Measurements from ENCODE around the gene RET. TPM values are rescaled to one million over a fixed set of nuclear protein-coding genes. Genes with fewer than 3 reads are reported as not detected.

RET gene
- total RNA-seq, 1 experiment from 2014 or later = 81.1 TPM

DNA sequence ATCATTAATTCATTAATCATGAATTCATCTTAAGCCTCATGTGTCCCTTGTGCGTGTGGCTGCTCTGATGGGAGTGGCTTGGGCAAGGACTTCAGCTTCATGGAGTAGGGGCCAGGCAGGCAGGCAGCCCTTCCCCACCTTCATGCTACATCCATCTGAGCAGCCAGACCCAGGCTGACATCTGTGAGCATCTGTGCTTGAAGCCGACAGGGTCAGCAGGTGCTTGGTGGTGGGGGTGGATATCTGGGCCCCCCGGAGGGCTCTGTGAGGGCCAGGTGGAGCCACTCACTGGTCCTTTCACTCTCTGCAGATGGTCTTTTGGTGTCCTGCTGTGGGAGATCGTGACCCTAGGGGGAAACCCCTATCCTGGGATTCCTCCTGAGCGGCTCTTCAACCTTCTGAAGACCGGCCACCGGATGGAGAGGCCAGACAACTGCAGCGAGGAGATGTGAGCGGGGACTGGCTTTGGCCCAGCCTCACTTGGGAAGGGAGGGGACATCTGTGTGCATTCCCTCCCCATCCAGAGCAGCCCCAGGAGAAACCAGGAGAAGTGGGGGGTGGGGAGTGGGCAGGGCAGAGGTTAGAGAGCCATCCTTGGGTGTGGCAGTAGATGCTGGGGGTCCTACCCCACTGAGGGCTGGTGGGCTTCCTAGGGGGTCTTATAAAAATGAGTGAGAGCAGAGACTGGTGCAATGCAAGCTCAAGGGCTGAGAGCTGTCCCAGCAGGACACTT lies 46.7 kb downstream of the RET start:
- DNase-seq (ENCODE audit: low read depth, low spot score) = no peak
- ATAC-seq = no peak

GRCh38 chr10:43124094-43124521 lies 47.2 kb downstream of the RET start:
- ChIA-PET POLR2A (no interaction called here), CTCF (interaction anchor here (0.6 kb wide), 2 partner anchors 87 to 113 kb away, joined by 3 to 10 read pairs; no protein-coding TSS in a partner anchor)
- intact Hi-C loops (cut with micrococcal nuclease; ENCODE audit: unreplicated experiment) = no loop called here
- DNase-seq (ENCODE audit: low read depth, low spot score) (no peak), ATAC-seq (no peak)
- no peak for TF ChIP-seq TCF7L2 (IDR thresholded peaks at IDR 0.05; ENCODE audit: low read depth, low read length)
- TF ChIP-seq POLR2AphosphoS5 (IDR thresholded peaks at IDR 0.05; ENCODE audit: low read depth, low read length) = no peak
- no peak for TF ChIP-seq CTCF (IDR thresholded peaks at IDR 0.05)
- TF ChIP-seq REST (IDR thresholded peaks at IDR 0.05; ENCODE audit: insufficient read depth in 1 of 2, low read depth in 2 of 2, low read length in 1 of 2) = no peak
- TF ChIP-seq SIN3A (IDR thresholded peaks at IDR 0.05; ENCODE audit: borderline replicate concordance, insufficient read depth, low read depth, low read length) = no peak
- Histone ChIP-seq H3K9me3 (ENCODE audit: control insufficient read depth, insufficient read depth, low read depth, low read length) (no peaks in the 10 kb centered on the region), H3K27me3 (ENCODE audit: control insufficient read depth, insufficient read depth, low read length) (no peaks in the 10 kb centered on the region), H3K4me1 (ENCODE audit: control insufficient read depth, insufficient read depth, low read length) (no peaks in the 10 kb centered on the region), H3K27ac (ENCODE audit: low read length) (no peak overlapping the region), H3K4me3 (ENCODE audit: low read depth in 2 of 2, low read length in 2 of 2) (no peak overlapping the region), H3K36me3 (ENCODE audit: control insufficient read depth, insufficient read depth, low read length) (no peaks in the 10 kb centered on the region)
- BruUV-seq (replicated peaks) = no TSS peak
- in situ Hi-C loops (cut with HindIII; ENCODE audit: low pct_unique_long_range_greater_than_20kb, low sequenced_read_pairs) = no loop called here

More for the DNA sequence above, 46.7 kb downstream of the RET start:
- intact Hi-C loops (cut with micrococcal nuclease; ENCODE audit: unreplicated experiment) = no loop called here
- Histone ChIP-seq H3K4me3 (ENCODE audit: low read depth in 2 of 2, low read length in 2 of 2) (no peak overlapping the region), H3K36me3 (ENCODE audit: control insufficient read depth, insufficient read depth, low read length) (no peaks in the 10 kb centered on the region), H3K27ac (ENCODE audit: low read length) (no peak overlapping the region), H3K27me3 (ENCODE audit: control insufficient read depth, insufficient read depth, low read length) (no peaks in the 10 kb centered on the region), H3K9me3 (ENCODE audit: control insufficient read depth, insufficient read depth, low read depth, low read length) (no peaks in the 10 kb centered on the region), H3K4me1 (ENCODE audit: control insufficient read depth, insufficient read depth, low read length) (no peaks in the 10 kb centered on the region)
- BruUV-seq (replicated peaks) = no TSS peak
- CTCF ChIA-PET = interaction anchor here (0.6 kb wide), 1 partner anchor 86 kb away, joined by 3 read pairs; no protein-coding TSS in a partner anchor
- in situ Hi-C loops (cut with HindIII; ENCODE audit: low pct_unique_long_range_greater_than_20kb, low sequenced_read_pairs) = no loop called here
- no peak for TF ChIP-seq CTCF (IDR thresholded peaks at IDR 0.05)
- TF ChIP-seq SIN3A (IDR thresholded peaks at IDR 0.05; ENCODE audit: borderline replicate concordance, insufficient read depth, low read depth, low read length) = no peak
- TF ChIP-seq POLR2AphosphoS5 (IDR thresholded peaks at IDR 0.05; ENCODE audit: low read depth, low read length) = no peak
- TF ChIP-seq TCF7L2 (IDR thresholded peaks at IDR 0.05; ENCODE audit: low read depth, low read length) = no peak
- no peak for TF ChIP-seq REST (IDR thresholded peaks at IDR 0.05; ENCODE audit: insufficient read depth in 1 of 2, low read depth in 2 of 2, low read length in 1 of 2)
- POLR2A ChIA-PET = no interaction called here

Data from Panc1 (cell line).